Measurements from ENCODE around the gene INPP4B. TPM values are rescaled to one million over a fixed set of nuclear protein-coding genes. Genes with fewer than 3 reads are reported as not detected.

Gene INPP4B
- total RNA-seq, 1 experiment from 2014 or later = 41.0 TPM

DNA sequence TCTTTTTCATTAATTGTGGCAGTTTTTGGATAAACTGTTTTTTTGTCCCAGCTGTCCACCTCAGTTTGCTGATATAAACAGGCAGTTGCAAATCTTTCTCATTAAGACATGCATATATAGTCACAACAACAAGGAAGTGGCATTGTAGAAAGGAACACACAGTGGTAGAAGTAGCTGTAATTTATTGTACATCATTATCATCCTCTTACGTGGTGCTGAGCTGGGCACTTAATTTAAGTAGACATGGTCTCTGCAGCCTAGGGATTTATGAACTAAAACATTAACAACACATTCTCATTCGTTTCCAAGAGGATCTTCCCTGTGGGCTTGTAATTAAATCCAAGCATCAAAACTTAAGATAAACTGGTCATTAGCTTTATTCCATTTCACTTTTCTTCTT, 500.2 kb downstream of the INPP4B start:
- peaks cover 15% of the 10 kb centered on the region for H3K4me1 ChIP-seq (ENCODE audit: insufficient read depth, low read length)
- POLR2A ChIA-PET (ENCODE audit: unreplicated experiment) = no interaction called here

GRCh38 chr4:142341268-142341667, 504.8 kb downstream of the INPP4B start:
- Histone ChIP-seq H4K20me1 (ENCODE audit: low read length) (no peaks in the 10 kb centered on the region), H2AFZ (ENCODE audit: low read length) (no peak overlapping the region), H3K9me3 (ENCODE audit: low read length) (no peaks in the 10 kb centered on the region), H3F3A (ENCODE audit: low read length, unreplicated experiment) (no peaks in the 10 kb centered on the region), H3K27ac (ENCODE audit: low read length) (no peak overlapping the region), H3K79me2 (ENCODE audit: low read length) (peaks cover 4% of the 10 kb centered on the region; the same call in 1 of the 2 replicates), H3K9me2 (replicated peaks; ENCODE audit: low read length) (no peaks in the 10 kb centered on the region), H3K4me1 (ENCODE audit: insufficient read depth, low read length) (no peaks in the 10 kb centered on the region), H3K9ac (ENCODE audit: low read length) (no peak overlapping the region), H3K4me2 (ENCODE audit: low read length) (no peak overlapping the region), H3K36me3 (ENCODE audit: low read depth, low read length) (0 out of 2 replicates have a peak, but pooled peaks cover 3% of the 10 kb centered on the region), H3K4me3 (ENCODE audit: low read length) (no peak overlapping the region), H3K27me3 (ENCODE audit: low read length) (no peaks in the 10 kb centered on the region)
- DNase-seq (no peak), ATAC-seq (no peak)
- intact Hi-C loops (cut with micrococcal nuclease) = no loop called here
- no TSS peak for BruUV-seq (replicated peaks)
- ChIA-PET POLR2A (ENCODE audit: unreplicated experiment) (no interaction called here), CTCF (no interaction called here)
- TF ChIP-seq EZH2phosphoT487 (IDR thresholded peaks at IDR 0.05; ENCODE audit: borderline replicate concordance, low read length) = no peak
- no peak for TF ChIP-seq EZH2 (IDR thresholded peaks at IDR 0.05; ENCODE audit: low read length, unreplicated experiment)
- no peak for TF ChIP-seq CTCF (conservative IDR thresholded peaks at IDR 0.05; ENCODE audit: low read depth, low read length)

More for the DNA sequence above, 500.2 kb downstream of the INPP4B start:
- TF ChIP-seq CTCF (conservative IDR thresholded peaks at IDR 0.05; ENCODE audit: low read depth, low read length) = no peak
- no peaks in the 10 kb centered on the region for H3K9me2 ChIP-seq (replicated peaks; ENCODE audit: low read length)
- H3K27ac ChIP-seq (ENCODE audit: low read length) = no peak overlapping the region
- H3K79me2 ChIP-seq (ENCODE audit: low read length) = peaks cover 19% of the 10 kb centered on the region; the same call in 1 of the 2 replicates
- no peaks in the 10 kb centered on the region for H3K36me3 ChIP-seq (ENCODE audit: low read depth, low read length)
- no peak overlapping the region for H3K9ac ChIP-seq (ENCODE audit: low read length)
- no peak for DNase-seq
- no peak overlapping the region for H3K4me2 ChIP-seq (ENCODE audit: low read length)
- no TSS peak for BruUV-seq (replicated peaks)
- intact Hi-C loops (cut with micrococcal nuclease) = no loop called here
- H3K9me3 ChIP-seq (ENCODE audit: low read length) = no peaks in the 10 kb centered on the region
- CTCF ChIA-PET = no interaction called here
- no peak overlapping the region for H2AFZ ChIP-seq (ENCODE audit: low read length)
- no peaks in the 10 kb centered on the region for H3F3A ChIP-seq (ENCODE audit: low read length, unreplicated experiment)
- H4K20me1 ChIP-seq (ENCODE audit: low read length) = no peaks in the 10 kb centered on the region
- no peak overlapping the region for H3K4me3 ChIP-seq (ENCODE audit: low read length)
- ATAC-seq = no peak
- no peaks in the 10 kb centered on the region for H3K27me3 ChIP-seq (ENCODE audit: low read length)

DNA sequence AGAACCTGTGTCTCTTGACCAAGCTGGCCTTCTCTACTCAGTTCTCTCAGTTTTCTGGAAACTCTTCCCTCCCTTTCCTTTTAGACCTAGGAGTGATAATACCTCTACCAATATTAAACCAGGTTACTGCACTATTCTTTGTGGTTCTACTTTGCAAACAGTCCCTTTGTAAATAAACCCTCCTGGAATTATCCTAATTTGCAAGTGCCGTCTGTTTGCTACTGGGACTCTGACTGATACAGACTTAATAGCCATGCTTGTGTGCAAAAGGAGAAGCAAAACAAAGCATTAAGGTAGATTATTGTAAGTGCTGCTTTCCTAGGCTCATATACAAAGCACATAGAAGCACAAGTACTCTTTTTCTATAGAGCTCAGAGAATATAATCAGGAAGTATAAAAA, 507.0 kb downstream of the INPP4B start:
- no peak for ATAC-seq
- ChIA-PET CTCF (no interaction called here), POLR2A (ENCODE audit: unreplicated experiment) (no interaction called here)
- Histone ChIP-seq H3K36me3 (ENCODE audit: low read depth, low read length) (0 out of 2 replicates have a peak, but pooled peaks cover 3% of the 10 kb centered on the region), H3K4me1 (ENCODE audit: insufficient read depth, low read length) (no peaks in the 10 kb centered on the region), H3K27ac (ENCODE audit: low read length) (no peak overlapping the region), H3K4me3 (ENCODE audit: low read length) (no peak overlapping the region), H3K9me3 (ENCODE audit: low read length) (no peaks in the 10 kb centered on the region), H3K4me2 (ENCODE audit: low read length) (no peak overlapping the region), H3K9me2 (replicated peaks; ENCODE audit: low read length) (no peaks in the 10 kb centered on the region), H3K9ac (ENCODE audit: low read length) (no peak overlapping the region), H2AFZ (ENCODE audit: low read length) (no peak overlapping the region), H3F3A (ENCODE audit: low read length, unreplicated experiment) (no peaks in the 10 kb centered on the region), H3K27me3 (ENCODE audit: low read length) (no peaks in the 10 kb centered on the region), H3K79me2 (ENCODE audit: low read length) (no peaks in the 10 kb centered on the region), H4K20me1 (ENCODE audit: low read length) (no peaks in the 10 kb centered on the region)
- intact Hi-C loops (cut with micrococcal nuclease) = no loop called here
- DNase-seq = no peak
- TF ChIP-seq EZH2phosphoT487 (IDR thresholded peaks at IDR 0.05; ENCODE audit: borderline replicate concordance, low read length) (no peak), EZH2 (IDR thresholded peaks at IDR 0.05; ENCODE audit: low read length, unreplicated experiment) (no peak), CTCF (conservative IDR thresholded peaks at IDR 0.05; ENCODE audit: low read depth, low read length) (no peak)
- no TSS peak for BruUV-seq (replicated peaks)

Data from PC-3 (cell line).